CD4-positive, CD25-positive, alpha-beta regulatory T cell (primary cell): ENCODE data around the gene LITAF. TPM values are rescaled to one million over a fixed set of nuclear protein-coding genes. Genes with fewer than 3 reads are reported as not detected.

Experiments
- ATAC-seq, 2 donors: fragments of 150-1000 bp; cut with Tn5 transposase; one replicate each; pipeline ENCODE4 v1.10.0; 2021; ENCODE audit warnings: low read depth in 2 of 2, moderate number of reproducible peaks in 2 of 2, moderate library complexity in 1 of 2
- DNase-seq, 3 donors: peaks; one replicate each; pipeline versions ENCODE4 v3.0.0 to v3.0.0-alpha.2; 2012 to 2022; ENCODE audit warnings: mixed read lengths in 1 of 3
- H3K27ac ChIP-seq: one replicate; pipeline ENCODE4 v1.7.0; 2013; ENCODE audit warnings: mild to moderate bottlenecking, low read length; ENCODE audit not compliant: insufficient read depth, poor library complexity, severe bottlenecking
- H3K27me3 ChIP-seq: one replicate; pipeline ENCODE4 v1.7.0; 2013; ENCODE audit warnings: low read length; ENCODE audit not compliant: control insufficient read depth, insufficient read depth
- H3K36me3 ChIP-seq: one replicate; pipeline ENCODE4 v1.7.0; 2013; ENCODE audit warnings: mild to moderate bottlenecking, low read length, moderate library complexity; ENCODE audit not compliant: control insufficient read depth, insufficient read depth
- H3K4me1 ChIP-seq: 2 replicates; pipeline ENCODE4 v1.7.0; 2013; ENCODE audit warnings: mild to moderate bottlenecking, low read length; ENCODE audit not compliant: insufficient read depth, control insufficient read depth, poor library complexity, severe bottlenecking
- H3K4me3 ChIP-seq: one replicate; pipeline ENCODE4 v1.7.0; 2013; ENCODE audit warnings: low read depth, mild to moderate bottlenecking, low read length, moderate library complexity
- H3K9me3 ChIP-seq, 2 experiments: 1 replicate in 1 of 2; 2 replicates in 1 of 2; pipeline ENCODE4 v1.7.0; 2013; ENCODE audit warnings: low read length in 2 of 2, mild to moderate bottlenecking in 1 of 2, moderate library complexity in 1 of 2; ENCODE audit not compliant: control insufficient read depth in 2 of 2
- H3K27ac Mint-ChIP-seq, 3 donors: one replicate each; pipeline ENCODE4 v1.8.0; 2020 to 2022; ENCODE audit warnings: mild to moderate bottlenecking in 3 of 3, mixed read lengths in 3 of 3, moderate library complexity in 2 of 3
- H3K27me3 Mint-ChIP-seq: one replicate; pipeline ENCODE4 v1.8.0; 2022; ENCODE audit warnings: mild to moderate bottlenecking, mixed read lengths
- H3K36me3 Mint-ChIP-seq: one replicate; pipeline ENCODE4 v1.8.0; 2020; ENCODE audit warnings: mixed read lengths
- H3K4me1 Mint-ChIP-seq, 4 donors: one replicate each; pipeline ENCODE4 v1.8.0; 2020 to 2022; ENCODE audit warnings: mixed read lengths in 4 of 4, mild to moderate bottlenecking in 1 of 4
- H3K4me3 Mint-ChIP-seq, 4 donors: one replicate each; pipeline ENCODE4 v1.8.0; 2020 to 2022; ENCODE audit warnings: mild to moderate bottlenecking in 4 of 4, mixed read lengths in 4 of 4, moderate library complexity in 3 of 4
- H3K9me3 Mint-ChIP-seq, 7 donors: one replicate each; pipeline ENCODE4 v1.8.0; 2020 to 2022; ENCODE audit warnings: mixed read lengths in 7 of 7, mild to moderate bottlenecking in 3 of 7, moderate library complexity in 2 of 7
- polyA plus RNA-seq, 4 donors: library from polyadenylated mRNA; unstranded; fragments of 300-500 nt; fragmentation: Illumina TruSeq; gene quantifications; one replicate each; pipeline ENCODE4 v1.2.3, GENCODE V29; 2021
- total RNA-seq: library from RNA; stranded (reverse); gene quantifications from one replicate; pipeline ENCODE4 v1.2.3, GENCODE V29; 2022

The LITAF gene
- total RNA-seq, result 281 TPM
- polyA plus RNA-seq, result 100 to 1,000 TPM; 628 to 696 (median 645) TPM

DNA sequence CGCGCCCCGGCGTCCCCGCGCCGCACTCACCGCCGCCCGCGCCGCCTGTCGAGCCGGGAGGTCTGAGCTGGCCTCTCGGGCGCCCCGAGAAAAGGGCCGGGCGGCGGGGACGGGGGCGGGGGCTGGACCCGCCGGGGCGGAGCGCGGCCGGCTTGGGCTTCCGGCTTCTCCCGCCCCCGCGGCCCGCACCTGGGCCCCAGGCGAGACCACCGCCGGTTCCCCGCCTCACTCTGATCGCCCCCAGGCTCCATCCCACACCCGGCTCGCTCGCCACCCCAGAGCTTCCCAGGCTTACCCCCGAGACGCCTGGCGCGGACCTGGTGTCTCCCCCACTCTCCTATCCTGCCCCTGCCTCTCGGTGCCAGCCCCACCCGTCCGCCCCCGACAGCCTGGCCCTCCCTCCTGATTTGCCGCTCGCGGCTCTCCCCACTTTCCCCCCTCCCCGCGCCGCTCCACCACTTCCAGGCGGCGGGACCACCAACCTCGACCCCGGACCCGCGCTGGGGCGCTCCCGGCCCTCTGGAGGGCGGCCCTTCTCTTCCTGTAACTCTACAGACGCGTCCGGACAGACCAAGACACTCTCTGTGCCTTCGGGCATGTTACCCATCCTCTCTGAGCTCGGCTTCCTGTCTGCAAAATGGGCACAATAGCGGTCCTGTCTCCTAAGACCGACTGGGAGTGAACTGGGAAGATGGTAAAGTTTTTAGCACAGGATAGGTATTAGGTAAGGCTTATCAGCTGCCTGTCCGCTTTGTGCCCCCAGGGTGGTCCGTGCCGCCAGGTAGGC, at the start of gene LITAF:
LITAF (minus strand) TSS at position 64 of the 787 bp plus-strand sequence. CDS start 30,189 bp downstream, outside the sequence.
- DNase-seq (peak; percentile 52 to 70 (median 59)), ATAC-seq (peak; percentile 50 to 53)
- H3K36me3 ChIP-seq, result no peaks in the 10 kb centered on the region
- peaks cover 43% of the 10 kb centered on the region for H3K4me1 ChIP-seq
- peak within 1 kb of the TSS; percentile 94 to 99 (median 96) for H3K4me3 Mint-ChIP-seq
- H3K4me3 ChIP-seq, result peak within 1 kb of the TSS; percentile 96
- no peaks in the 10 kb centered on the region for H3K36me3 Mint-ChIP-seq
- H3K9me3 ChIP-seq, result no peaks in the 10 kb centered on the region
- no peaks in the 10 kb centered on the region for H3K9me3 Mint-ChIP-seq
- H3K4me1 Mint-ChIP-seq, result peaks cover 23 to 42% (median 27%) of the 10 kb centered on the region in 4 donors
- peak within 1 kb of the TSS; percentile 76 for H3K27ac ChIP-seq
- no peaks in the 10 kb centered on the region for H3K27me3 ChIP-seq
- H3K27me3 Mint-ChIP-seq, result no peaks in the 10 kb centered on the region
- peak within 1 kb of the TSS; percentile 94 to 97 (median 97) for H3K27ac Mint-ChIP-seq

GRCh38 chr16:11636172-11636721, 49.5 kb upstream of the LITAF start:
- peaks cover 0 to 36% (median 19%) of the 10 kb centered on the region in 4 donors for H3K4me1 Mint-ChIP-seq
- no peaks in the 10 kb centered on the region for H3K36me3 Mint-ChIP-seq
- H3K4me3 ChIP-seq, result no peak overlapping the region
- ATAC-seq, result peak in 1 of 2 donors; percentile 18
- no peaks in the 10 kb centered on the region for H3K36me3 ChIP-seq
- no peak overlapping the region for H3K4me3 Mint-ChIP-seq
- peak in 2 of 3 donors; percentile 23 to 36 for DNase-seq
- peaks cover 3% of the 10 kb centered on the region for H3K4me1 ChIP-seq
- H3K27me3 ChIP-seq, result no peaks in the 10 kb centered on the region
- H3K9me3 Mint-ChIP-seq, result peaks cover 0 to under 1% (median 0%) of the 10 kb centered on the region in 7 donors
- peak overlapping the region in 1 of 3 donors; percentile 47 for H3K27ac Mint-ChIP-seq
- H3K27ac ChIP-seq, result no peak overlapping the region
- H3K27me3 Mint-ChIP-seq, result no peaks in the 10 kb centered on the region
- no peaks in the 10 kb centered on the region for H3K9me3 ChIP-seq

DNA sequence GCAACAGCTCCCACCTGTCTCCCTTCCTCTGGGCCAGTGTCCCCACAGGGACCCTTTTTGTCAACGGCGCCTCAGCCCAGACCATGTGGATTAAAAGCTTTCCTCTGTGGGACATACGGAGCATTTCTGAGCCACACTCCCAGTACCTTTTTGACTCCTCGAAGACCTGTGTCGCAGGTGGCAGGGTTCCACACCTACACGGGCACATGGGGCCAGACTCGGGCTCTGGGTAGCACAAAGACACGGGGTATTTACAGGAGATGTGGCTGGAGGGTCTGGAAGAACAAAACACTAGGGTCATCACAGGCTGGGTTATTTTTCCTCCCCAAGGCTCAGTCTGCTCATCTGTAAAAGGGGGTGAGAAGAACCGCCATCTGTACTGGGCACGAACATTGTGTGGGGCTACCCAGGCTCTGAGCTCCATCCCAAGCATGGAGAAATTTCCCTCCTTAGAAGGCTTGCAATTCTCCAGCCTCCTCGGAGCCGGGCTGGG, 49.0 kb upstream of the LITAF start:
- Mint-ChIP-seq H3K27ac (peak overlapping the region in 1 of 3 donors; percentile 47), H3K4me1 (peaks cover 0 to 34% (median 20%) of the 10 kb centered on the region in 4 donors), H3K36me3 (no peaks in the 10 kb centered on the region), H3K4me3 (no peak overlapping the region), H3K27me3 (no peaks in the 10 kb centered on the region), H3K9me3 (peaks cover 0 to 1% (median 0%) of the 10 kb centered on the region in 7 donors)
- ATAC-seq (no peak), DNase-seq (no peak)
- H3K9me3 ChIP-seq, result no peaks in the 10 kb centered on the region
- no peaks in the 10 kb centered on the region for H3K36me3 ChIP-seq
- no peak overlapping the region for H3K4me3 ChIP-seq
- H3K4me1 ChIP-seq, result no peaks in the 10 kb centered on the region
- H3K27ac ChIP-seq, result no peak overlapping the region
- H3K27me3 ChIP-seq, result no peaks in the 10 kb centered on the region

DNA sequence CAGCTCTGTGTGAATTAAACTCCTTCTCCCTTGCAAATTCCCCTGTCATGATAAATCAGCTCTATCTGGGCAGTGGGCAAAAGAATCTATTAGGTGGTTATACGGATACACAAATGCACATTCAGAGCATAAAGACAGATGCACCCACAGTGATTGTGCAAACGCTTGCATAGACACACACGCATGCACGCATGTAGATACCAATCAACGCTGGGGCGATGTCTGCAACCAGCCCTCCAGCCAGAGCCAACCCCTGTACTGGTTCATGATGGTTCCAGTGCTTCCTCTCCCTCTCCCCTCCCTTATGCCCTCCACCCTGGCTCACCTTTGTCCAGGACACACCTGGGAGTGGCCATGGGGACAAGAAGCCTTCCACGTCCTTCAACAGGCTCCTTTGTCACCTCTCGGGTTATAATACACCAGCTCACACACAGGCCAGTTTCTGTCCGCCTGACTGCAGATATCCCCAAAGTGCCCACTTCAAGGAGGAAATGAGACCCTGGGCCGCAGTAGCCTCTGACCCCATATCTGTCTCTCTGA, 48.5 kb upstream of the LITAF start:
- Histone ChIP-seq H3K27me3 (no peaks in the 10 kb centered on the region), H3K9me3 (no peaks in the 10 kb centered on the region), H3K27ac (no peak overlapping the region), H3K36me3 (no peaks in the 10 kb centered on the region), H3K4me3 (no peak overlapping the region), H3K4me1 (peaks cover 4% of the 10 kb centered on the region)
- H3K4me3 Mint-ChIP-seq, result no peak overlapping the region
- DNase-seq (no peak), ATAC-seq (no peak)
- H3K36me3 Mint-ChIP-seq, result no peaks in the 10 kb centered on the region
- no peaks in the 10 kb centered on the region for H3K27me3 Mint-ChIP-seq
- no peak overlapping the region for H3K27ac Mint-ChIP-seq
- peaks cover 0 to 34% (median 18%) of the 10 kb centered on the region in 4 donors for H3K4me1 Mint-ChIP-seq
- peaks cover 0 to 1% (median 0%) of the 10 kb centered on the region in 7 donors for H3K9me3 Mint-ChIP-seq

DNA sequence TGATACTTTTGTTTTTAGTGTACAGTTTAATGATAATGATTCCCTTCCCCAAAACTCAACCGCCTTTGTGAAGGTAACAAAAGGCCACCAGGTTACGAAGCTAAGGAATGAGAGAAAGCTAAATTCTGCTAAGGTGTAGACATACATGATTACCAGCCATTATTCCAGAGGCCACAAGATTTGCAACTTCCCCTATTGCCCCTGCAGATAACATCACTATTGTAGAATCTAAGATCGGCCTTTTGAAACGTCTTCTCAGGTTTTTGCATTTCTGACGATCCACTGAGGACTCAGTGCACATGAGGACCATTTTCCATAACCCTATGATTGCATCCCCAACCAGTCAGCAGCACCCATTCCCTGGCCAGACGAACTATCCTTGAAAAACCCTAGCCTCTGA, 47.6 kb upstream of the LITAF start:
- no peak overlapping the region for H3K27ac ChIP-seq
- DNase-seq (no peak), ATAC-seq (no peak)
- H3K27me3 ChIP-seq, result no peaks in the 10 kb centered on the region
- no peaks in the 10 kb centered on the region for H3K36me3 Mint-ChIP-seq
- H3K4me3 ChIP-seq, result no peak overlapping the region
- H3K9me3 Mint-ChIP-seq, result peaks cover 0 to 1% (median 0%) of the 10 kb centered on the region in 7 donors
- H3K4me1 Mint-ChIP-seq, result peaks cover 0 to 38% (median 17%) of the 10 kb centered on the region in 4 donors
- no peaks in the 10 kb centered on the region for H3K27me3 Mint-ChIP-seq
- peaks cover 11% of the 10 kb centered on the region for H3K4me1 ChIP-seq
- no peaks in the 10 kb centered on the region for H3K9me3 ChIP-seq
- no peak overlapping the region for H3K4me3 Mint-ChIP-seq
- H3K27ac Mint-ChIP-seq, result peak overlapping the region in 1 of 3 donors; percentile 55
- no peaks in the 10 kb centered on the region for H3K36me3 ChIP-seq

DNA sequence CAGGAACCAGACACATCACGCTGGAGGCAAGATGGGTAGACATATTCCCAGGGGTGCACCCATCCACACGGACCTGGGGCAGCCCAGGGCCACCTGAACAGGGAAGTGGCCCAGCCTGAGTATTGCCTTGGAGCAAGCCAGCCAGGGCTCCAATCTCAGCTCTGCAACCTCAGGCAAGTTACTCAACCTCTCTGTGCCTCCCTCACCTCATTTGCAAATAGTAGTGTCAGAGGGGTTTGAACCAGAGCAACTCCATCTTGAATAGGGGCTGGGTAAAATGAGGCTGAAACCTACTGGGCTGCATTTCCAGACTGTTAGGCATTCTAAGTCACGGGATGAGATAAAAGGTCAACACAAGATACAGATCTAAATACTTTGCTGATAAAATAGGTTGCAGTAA, 46.4 kb upstream of the LITAF start:
- Histone ChIP-seq H3K4me3 (no peak overlapping the region), H3K27me3 (no peaks in the 10 kb centered on the region), H3K4me1 (peaks cover 14% of the 10 kb centered on the region), H3K36me3 (no peaks in the 10 kb centered on the region), H3K9me3 (no peaks in the 10 kb centered on the region), H3K27ac (no peak overlapping the region)
- DNase-seq (no peak), ATAC-seq (no peak)
- Mint-ChIP-seq H3K4me1 (peaks cover 0 to 45% (median 19%) of the 10 kb centered on the region in 4 donors), H3K27ac (peak overlapping the region in 1 of 3 donors; percentile 33), H3K36me3 (no peaks in the 10 kb centered on the region), H3K27me3 (no peaks in the 10 kb centered on the region), H3K4me3 (peak overlapping the region in 1 of 4 donors; percentile 23), H3K9me3 (peaks cover 0 to 1% (median 0%) of the 10 kb centered on the region in 7 donors)

DNA sequence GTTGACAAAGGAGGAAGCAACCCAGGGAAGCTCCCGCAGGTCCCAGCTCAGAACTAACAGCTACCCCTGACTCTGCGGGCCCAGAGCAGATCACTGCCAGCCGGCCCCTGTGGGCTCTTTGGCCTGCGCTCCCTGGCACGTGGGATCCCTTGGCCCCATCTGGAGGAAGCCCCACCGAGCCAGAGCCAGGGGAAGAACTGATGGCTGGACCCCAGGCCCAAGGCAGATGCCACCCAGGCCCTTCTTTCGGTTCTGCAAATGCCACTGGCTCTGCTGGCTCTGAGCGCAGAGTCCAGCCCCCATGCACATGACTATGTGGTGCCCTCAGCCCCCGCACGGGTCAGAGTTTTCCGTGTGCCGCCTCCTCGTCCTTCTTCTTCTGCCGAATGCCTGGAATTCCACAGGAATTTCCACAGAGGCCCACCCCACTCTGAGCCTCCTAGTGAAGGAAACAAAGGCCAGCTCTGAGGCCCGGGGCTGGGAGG, 45.8 kb upstream of the LITAF start:
- DNase-seq (no peak), ATAC-seq (no peak)
- Histone ChIP-seq H3K4me1 (peaks cover 14% of the 10 kb centered on the region), H3K36me3 (no peaks in the 10 kb centered on the region), H3K27ac (no peak overlapping the region), H3K9me3 (no peaks in the 10 kb centered on the region), H3K4me3 (no peak overlapping the region), H3K27me3 (no peaks in the 10 kb centered on the region)
- Mint-ChIP-seq H3K36me3 (no peaks in the 10 kb centered on the region), H3K27ac (peak overlapping the region in 2 of 3 donors; percentile 58 to 96), H3K27me3 (no peaks in the 10 kb centered on the region), H3K9me3 (peaks cover 0 to 1% (median 0%) of the 10 kb centered on the region in 7 donors), H3K4me3 (no peak overlapping the region), H3K4me1 (peaks cover 0 to 48% (median 19%) of the 10 kb centered on the region in 4 donors)
